ENCODE results near the gene PDHB.
A peak's percentile ranks its signal among the peaks of the same experiment; 100 is the strongest.
"Not testable (repeated sequence)": the region's sequence is repeated elsewhere in the genome, so short reads cannot be mapped to it uniquely, and the experiment has no call there.

Gene PDHB

GRCh38 chr3:58433400-58434167 lies at the start of gene PDHB:
Gene PDHB (minus strand): TSS chr3:58433832. CDS start chr3:58433809, 23 bp downstream.
- peak; percentile 94 to 95 for DNase-seq

GRCh38 chr3:58482917-58483636 lies 49.4 kb upstream of the PDHB start:
- no peak for DNase-seq

GRCh38 chr3:58480309-58480708 lies 46.7 kb upstream of the PDHB start:
- DNase-seq, result no peak

GRCh38 chr3:58478781-58479180 lies 45.1 kb upstream of the PDHB start:
- DNase-seq, result no peak

- no peak for DNase-seq
Observed at GRCh38 chr3:58474967-58475578, 41.4 kb upstream of the PDHB start.

- no peak for DNase-seq
Observed at GRCh38 chr3:58474348-58474911, 40.8 kb upstream of the PDHB start.

- DNase-seq, result no peak
Observed at GRCh38 chr3:58473275-58473674, 39.6 kb upstream of the PDHB start.

GRCh38 chr3:58471025-58471887 lies 37.6 kb upstream of the PDHB start:
- peak; percentile 69 to 73 for DNase-seq

GRCh38 chr3:58470363-58471024 lies 36.9 kb upstream of the PDHB start:
- no peak for DNase-seq

GRCh38 chr3:58469096-58469495 lies 35.5 kb upstream of the PDHB start:
- no peak for DNase-seq

GRCh38 chr3:58466899-58467563 lies 33.4 kb upstream of the PDHB start:
- DNase-seq, result no peak

- peak; percentile 32 to 38 for DNase-seq
Observed at GRCh38 chr3:58464866-58465265, 31.2 kb upstream of the PDHB start.

- DNase-seq, result no peak
Observed at GRCh38 chr3:58463942-58464271, 30.3 kb upstream of the PDHB start.

GRCh38 chr3:58463181-58463941 lies 29.7 kb upstream of the PDHB start:
- peak; percentile 82 to 86 for DNase-seq

GRCh38 chr3:58462829-58463180 lies 29.2 kb upstream of the PDHB start:
- DNase-seq, result no peak

GRCh38 chr3:58459160-58459559 lies 25.5 kb upstream of the PDHB start:
- DNase-seq, result no peak

- no peak for DNase-seq
Observed at GRCh38 chr3:58452176-58452575, 18.5 kb upstream of the PDHB start.

GRCh38 chr3:58441514-58442450 lies 8.2 kb upstream of the PDHB start:
- DNase-seq, result no peak

- DNase-seq, result not testable (repeated sequence)
Observed at GRCh38 chr3:58440996-58441355, 7.3 kb upstream of the PDHB start.

GRCh38 chr3:58437276-58437675 lies 3.6 kb upstream of the PDHB start:
- DNase-seq, result not testable (repeated sequence)
